HS-27A (cell line): ENCODE measurements around the gene CPNE9.
"Not testable (repeated sequence)": the region's sequence is repeated elsewhere in the genome, so short reads cannot be mapped to it uniquely, and the experiment has no call there.

Experiments
- DNase-seq: peaks from one replicate; pipeline ENCODE4 v3.0.0-alpha.2; 2012; ENCODE audit warnings: low read depth, missing footprints

The CPNE9 gene

GRCh38 chr3:9746330-9746729 is 42.7 kb downstream of the CPNE9 start:
- no peak for DNase-seq

- no peak for DNase-seq
These were observed 43.6 kb downstream of the CPNE9 start for GRCh38 chr3:9747267-9747666.

- DNase-seq = no peak
These were observed 44.4 kb downstream of the CPNE9 start for GRCh38 chr3:9748031-9748430.

GRCh38 chr3:9749296-9749644 is 45.6 kb downstream of the CPNE9 start:
- no peak for DNase-seq

- peak; percentile 97 for DNase-seq
These were observed 46.3 kb downstream of the CPNE9 start, which contains the start of gene OGG1 for GRCh38 chr3:9749645-9750555. Gene OGG1 (plus strand): TSS chr3:9749952. CDS start chr3:9750287, 335 bp downstream.

GRCh38 chr3:9750556-9751411 is 47.2 kb downstream of the CPNE9 start:
- no peak for DNase-seq

GRCh38 chr3:9754678-9755077 is 51.0 kb downstream of the CPNE9 start:
- DNase-seq = no peak

- no peak for DNase-seq
These were observed 53.8 kb downstream of the CPNE9 start for GRCh38 chr3:9757427-9757826.

- no peak for DNase-seq
These were observed 57.3 kb downstream of the CPNE9 start for GRCh38 chr3:9760779-9761505.

GRCh38 chr3:9761919-9762318 is 58.3 kb downstream of the CPNE9 start:
- no peak for DNase-seq

GRCh38 chr3:9762871-9763270 is 59.2 kb downstream of the CPNE9 start:
- DNase-seq = no peak

GRCh38 chr3:9765865-9766264 is 62.2 kb downstream of the CPNE9 start:
- DNase-seq = no peak

GRCh38 chr3:9767418-9767817 is 63.8 kb downstream of the CPNE9 start:
- DNase-seq = no peak

- no peak for DNase-seq
These were observed 64.6 kb downstream of the CPNE9 start for GRCh38 chr3:9768141-9768775.

- DNase-seq = no peak
These were observed 65.4 kb downstream of the CPNE9 start for GRCh38 chr3:9769012-9769411.

- DNase-seq = no peak
These were observed 66.0 kb downstream of the CPNE9 start, which contains the start of gene CAMK1 for GRCh38 chr3:9769426-9770275. Gene CAMK1 (minus strand): TSS chr3:9769947. CDS start chr3:9767749, 2,198 bp downstream.

- DNase-seq = no peak
These were observed 66.7 kb downstream of the CPNE9 start for GRCh38 chr3:9770276-9770812.

GRCh38 chr3:9771007-9771406 is 67.4 kb downstream of the CPNE9 start:
- DNase-seq = not testable (repeated sequence)

- DNase-seq = no peak
These were observed 73.5 kb downstream of the CPNE9 start for GRCh38 chr3:9776896-9777693.

GRCh38 chr3:9777694-9778021 is 74.0 kb downstream of the CPNE9 start:
- DNase-seq = no peak
